Mucosa of rectum (tissue), 2 donors: Measurements from ENCODE around the gene HEATR3.
"Not testable (repeated sequence)": the region's sequence is repeated elsewhere in the genome, so short reads cannot be mapped to it uniquely, and the experiment has no call there.

ENCODE experiments used
- H3K27ac ChIP-seq, 2 donors: one replicate each; pipeline ENCODE4 v1.7.0; 2013; ENCODE audit warnings: inconsistent platforms in 2 of 2, low read depth in 2 of 2, low read length in 2 of 2
- H3K27me3 ChIP-seq, 2 donors: one replicate each; pipeline ENCODE4 v1.7.0; 2013; ENCODE audit warnings: low read length in 2 of 2; ENCODE audit not compliant: control insufficient read depth in 2 of 2, insufficient read depth in 2 of 2
- H3K36me3 ChIP-seq, 2 donors: one replicate each; pipeline ENCODE4 v1.7.0; 2013; ENCODE audit warnings: low read length in 2 of 2; ENCODE audit not compliant: control insufficient read depth in 2 of 2, insufficient read depth in 2 of 2
- H3K4me1 ChIP-seq, 2 donors: one replicate each; pipeline ENCODE4 v1.7.0; 2013; ENCODE audit warnings: low read length in 2 of 2, mild to moderate bottlenecking in 1 of 2; ENCODE audit not compliant: control insufficient read depth in 2 of 2, insufficient read depth in 2 of 2
- H3K4me3 ChIP-seq, 2 donors: one replicate each; pipeline ENCODE4 v1.7.0; 2013; ENCODE audit warnings: low read length in 2 of 2
- H3K9ac ChIP-seq, 2 donors: one replicate each; pipeline ENCODE4 v1.7.0; 2013; ENCODE audit warnings: low read length in 2 of 2, low read depth in 1 of 2, mild to moderate bottlenecking in 1 of 2
- H3K9me3 ChIP-seq, 2 donors: one replicate each; pipeline ENCODE4 v1.7.0; 2013; ENCODE audit warnings: low read length in 2 of 2; ENCODE audit not compliant: control insufficient read depth in 2 of 2
- donor health status: healthy.
- donor health status: Normal muscosa, but diverticular disease.

The HEATR3 gene

GRCh38 chr16:50123417-50123816 lies 57.6 kb downstream of the HEATR3 start:
- Histone ChIP-seq H3K27me3 (no peaks in the 10 kb centered on the region), H3K27ac (no peak overlapping the region), H3K4me3 (no peak overlapping the region), H3K9me3 (no peaks in the 10 kb centered on the region), H3K36me3 (no peaks in the 10 kb centered on the region), H3K4me1 (no peaks in the 10 kb centered on the region), H3K9ac (no peak overlapping the region)

- no peaks in the 10 kb centered on the region for H3K36me3 ChIP-seq
- H3K4me3 ChIP-seq = no peak overlapping the region
- H3K9me3 ChIP-seq = no peaks in the 10 kb centered on the region
- H3K27ac ChIP-seq = no peak overlapping the region
- no peaks in the 10 kb centered on the region for H3K4me1 ChIP-seq
- H3K9ac ChIP-seq = no peak overlapping the region
- H3K27me3 ChIP-seq = no peaks in the 10 kb centered on the region
These were observed 59.0 kb downstream of the HEATR3 start for GRCh38 chr16:50124769-50125168.

GRCh38 chr16:50126183-50126582 lies 60.4 kb downstream of the HEATR3 start:
- H3K4me3 ChIP-seq = no peak overlapping the region
- H3K27ac ChIP-seq = no peak overlapping the region
- H3K9me3 ChIP-seq = no peaks in the 10 kb centered on the region
- no peaks in the 10 kb centered on the region for H3K36me3 ChIP-seq
- H3K9ac ChIP-seq = no peak overlapping the region
- no peaks in the 10 kb centered on the region for H3K27me3 ChIP-seq
- no peaks in the 10 kb centered on the region for H3K4me1 ChIP-seq

GRCh38 chr16:50132571-50132970 lies 66.8 kb downstream of the HEATR3 start:
- not testable (repeated sequence) for H3K9me3 ChIP-seq, H3K9ac ChIP-seq, H3K27ac ChIP-seq, H3K36me3 ChIP-seq, H3K27me3 ChIP-seq, H3K4me1 ChIP-seq, H3K4me3 ChIP-seq

GRCh38 chr16:50133214-50133613 lies 67.4 kb downstream of the HEATR3 start:
- Histone ChIP-seq H3K9me3 (no peaks in the 10 kb centered on the region), H3K9ac (no peak overlapping the region), H3K4me1 (no peaks in the 10 kb centered on the region), H3K4me3 (no peak overlapping the region), H3K27ac (no peak overlapping the region), H3K36me3 (no peaks in the 10 kb centered on the region), H3K27me3 (no peaks in the 10 kb centered on the region)

GRCh38 chr16:50136399-50136798 lies 70.6 kb downstream of the HEATR3 start:
- H3K27ac ChIP-seq = no peak overlapping the region
- H3K4me3 ChIP-seq = no peak overlapping the region
- H3K36me3 ChIP-seq = no peaks in the 10 kb centered on the region
- no peak overlapping the region for H3K9ac ChIP-seq
- H3K9me3 ChIP-seq = no peaks in the 10 kb centered on the region
- H3K4me1 ChIP-seq = no peaks in the 10 kb centered on the region
- no peaks in the 10 kb centered on the region for H3K27me3 ChIP-seq

GRCh38 chr16:50137268-50137667 lies 71.5 kb downstream of the HEATR3 start:
- H3K36me3 ChIP-seq = no peaks in the 10 kb centered on the region
- no peak overlapping the region for H3K4me3 ChIP-seq
- no peak overlapping the region for H3K9ac ChIP-seq
- no peaks in the 10 kb centered on the region for H3K4me1 ChIP-seq
- H3K9me3 ChIP-seq = no peaks in the 10 kb centered on the region
- H3K27ac ChIP-seq = no peak overlapping the region
- H3K27me3 ChIP-seq = no peaks in the 10 kb centered on the region

GRCh38 chr16:50139580-50139979 lies 73.8 kb downstream of the HEATR3 start:
- Histone ChIP-seq H3K4me1 (no peaks in the 10 kb centered on the region), H3K9ac (no peak overlapping the region), H3K4me3 (no peak overlapping the region), H3K36me3 (no peaks in the 10 kb centered on the region), H3K27ac (no peak overlapping the region), H3K27me3 (no peaks in the 10 kb centered on the region), H3K9me3 (no peaks in the 10 kb centered on the region)

- Histone ChIP-seq H3K27me3 (no peaks in the 10 kb centered on the region), H3K4me3 (no peak overlapping the region), H3K9ac (no peak overlapping the region), H3K27ac (no peak overlapping the region), H3K4me1 (no peaks in the 10 kb centered on the region), H3K36me3 (no peaks in the 10 kb centered on the region), H3K9me3 (no peaks in the 10 kb centered on the region)
These were observed 78.4 kb downstream of the HEATR3 start for GRCh38 chr16:50144211-50144610.

DNA sequence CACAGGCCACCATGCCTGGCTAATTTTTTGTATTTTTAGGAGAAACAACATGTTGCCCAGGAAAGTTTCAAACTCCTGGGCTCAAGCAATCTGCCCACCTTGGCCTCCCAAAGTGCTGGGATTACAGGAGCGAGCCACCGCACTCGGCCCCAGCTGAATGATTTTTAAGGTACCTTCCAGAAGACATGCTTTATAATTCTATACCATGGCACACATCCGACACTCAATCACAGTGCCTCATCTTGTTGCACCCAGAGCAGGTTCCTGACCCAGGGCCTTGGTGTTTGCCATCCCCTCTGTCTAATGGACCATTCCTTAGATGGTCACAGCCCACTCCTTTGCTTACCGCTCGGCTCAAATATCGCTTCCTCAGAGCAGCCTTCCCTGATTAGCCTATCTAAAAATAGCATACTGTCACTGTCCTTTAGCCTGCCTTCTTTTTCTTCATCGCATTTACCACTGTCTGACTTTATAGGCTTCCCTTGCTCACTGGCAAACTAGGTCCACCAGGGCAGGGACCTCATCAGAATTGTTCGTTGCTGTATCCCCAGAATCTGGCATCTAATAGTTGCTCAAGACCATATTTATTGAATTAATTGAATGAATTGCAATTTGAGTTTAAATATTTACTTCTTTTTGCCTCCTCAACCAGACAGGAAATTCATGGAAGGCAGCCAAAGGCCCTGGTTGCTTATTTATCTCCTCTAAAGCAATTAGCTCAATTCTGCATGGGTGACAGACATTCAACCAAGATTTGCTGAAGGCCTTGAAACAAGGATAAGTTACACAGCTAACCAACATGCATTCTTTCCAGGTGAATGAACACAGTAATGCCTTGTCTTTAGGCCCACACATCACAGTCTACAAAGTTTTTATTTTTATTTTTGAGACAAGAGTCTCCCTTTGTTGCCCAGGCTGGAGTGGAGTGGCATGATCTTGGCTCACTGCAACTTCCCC lies 81.0 kb downstream of the HEATR3 start:
- Histone ChIP-seq H3K9ac (no peak overlapping the region), H3K27me3 (no peaks in the 10 kb centered on the region), H3K36me3 (no peaks in the 10 kb centered on the region), H3K27ac (no peak overlapping the region), H3K9me3 (no peaks in the 10 kb centered on the region), H3K4me1 (no peaks in the 10 kb centered on the region), H3K4me3 (no peak overlapping the region)
